GM12892 (cell line): Measurements from ENCODE around the gene STAC.

ENCODE experiments used
- POLR2A ChIP-seq: IDR thresholded peaks from 2 replicates; pipeline ENCODE4 v1.6.1; 2011; ENCODE audit warnings: low read depth, low read length, control low read depth
- POLR2AphosphoS5 ChIP-seq: IDR thresholded peaks from 2 replicates; pipeline ENCODE4 v1.6.1; 2011; ENCODE audit warnings: low read depth, low read length, control low read depth
- TAF1 ChIP-seq: IDR thresholded peaks from 2 replicates; pipeline ENCODE4 v1.6.1; 2011; ENCODE audit warnings: low read depth, mild to moderate bottlenecking, control low read depth, low read length, borderline replicate concordance

DNA sequence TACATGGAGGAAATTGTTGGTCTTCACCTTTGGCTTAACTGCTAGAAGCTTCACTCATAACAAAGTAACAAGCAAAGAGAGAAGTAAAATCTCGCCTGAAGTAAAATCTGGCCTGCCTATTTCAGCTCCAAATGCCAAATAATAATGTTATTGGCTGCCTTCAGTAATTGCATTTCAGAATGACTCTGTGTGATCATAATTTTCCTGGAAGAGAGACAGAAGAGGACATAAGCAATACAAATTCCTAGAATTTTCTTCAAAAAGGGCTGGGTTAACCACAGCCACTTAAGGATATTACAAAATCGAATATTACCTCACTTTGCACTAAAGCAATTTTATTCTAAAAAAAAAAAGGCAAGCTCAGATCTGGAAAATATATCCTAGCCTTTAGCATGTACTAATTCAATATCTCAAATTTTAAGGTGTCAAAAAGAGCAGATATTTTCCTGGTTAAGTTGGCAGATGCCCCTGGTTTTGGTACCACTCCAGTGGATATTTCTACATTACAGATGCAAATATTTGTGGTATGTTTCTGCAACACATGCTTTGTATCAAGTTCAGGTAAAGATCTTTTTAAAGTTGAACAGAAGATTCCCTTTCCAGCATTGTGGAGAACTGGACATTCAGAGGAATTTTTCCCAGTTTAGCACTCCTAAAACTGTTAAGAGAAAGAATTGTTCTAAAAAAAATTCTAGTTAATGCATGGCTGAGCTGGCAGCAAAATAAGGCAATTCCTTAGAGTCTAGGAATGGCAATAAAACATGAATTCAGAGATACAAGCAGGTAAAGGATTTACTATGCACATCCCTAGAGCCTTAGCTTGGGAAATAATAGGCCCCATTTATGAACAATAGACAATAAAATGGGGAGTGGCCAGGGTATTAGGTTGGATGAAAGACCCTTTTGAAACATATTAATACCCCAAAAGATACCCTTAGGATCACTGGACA, 116.7 kb downstream of the STAC start:
- TF ChIP-seq POLR2A (no peak), POLR2AphosphoS5 (no peak), TAF1 (no peak)
